Hematopoietic multipotent progenitor cell treated with erythropoietin and hydrocortisone succinate and interleukin-3 and kit ligand, for 8 days (in vitro differentiated cells): ENCODE measurements around the gene ACLY.
"Not testable (repeated sequence)": the region's sequence is repeated elsewhere in the genome, so short reads cannot be mapped to it uniquely, and the experiment has no call there.

Experiments used
- DNase-seq: peaks from one replicate; pipeline ENCODE4 v3.0.0-alpha.2; 2015

The ACLY gene

DNA sequence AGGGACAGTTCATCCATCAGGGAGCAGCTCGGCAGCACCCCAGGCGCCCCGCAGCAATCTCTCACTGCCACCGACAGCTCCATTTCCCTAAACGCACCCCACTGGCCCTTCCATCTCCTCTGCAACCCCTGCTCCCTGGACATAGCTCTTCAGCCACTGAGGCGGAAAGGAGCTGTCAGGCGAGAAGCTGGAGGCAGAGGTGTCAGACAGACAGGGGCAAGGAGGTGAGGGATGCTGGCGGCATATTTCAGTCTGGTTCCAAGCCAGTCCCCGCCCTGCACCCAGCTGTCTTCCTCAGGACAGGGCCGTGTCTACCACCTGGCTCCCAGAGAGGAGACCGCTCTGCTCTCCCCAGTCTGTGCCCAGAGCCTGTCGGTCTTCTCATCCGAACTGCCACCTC, 9.7 kb downstream of the ACLY start:
- no peak for DNase-seq

DNA sequence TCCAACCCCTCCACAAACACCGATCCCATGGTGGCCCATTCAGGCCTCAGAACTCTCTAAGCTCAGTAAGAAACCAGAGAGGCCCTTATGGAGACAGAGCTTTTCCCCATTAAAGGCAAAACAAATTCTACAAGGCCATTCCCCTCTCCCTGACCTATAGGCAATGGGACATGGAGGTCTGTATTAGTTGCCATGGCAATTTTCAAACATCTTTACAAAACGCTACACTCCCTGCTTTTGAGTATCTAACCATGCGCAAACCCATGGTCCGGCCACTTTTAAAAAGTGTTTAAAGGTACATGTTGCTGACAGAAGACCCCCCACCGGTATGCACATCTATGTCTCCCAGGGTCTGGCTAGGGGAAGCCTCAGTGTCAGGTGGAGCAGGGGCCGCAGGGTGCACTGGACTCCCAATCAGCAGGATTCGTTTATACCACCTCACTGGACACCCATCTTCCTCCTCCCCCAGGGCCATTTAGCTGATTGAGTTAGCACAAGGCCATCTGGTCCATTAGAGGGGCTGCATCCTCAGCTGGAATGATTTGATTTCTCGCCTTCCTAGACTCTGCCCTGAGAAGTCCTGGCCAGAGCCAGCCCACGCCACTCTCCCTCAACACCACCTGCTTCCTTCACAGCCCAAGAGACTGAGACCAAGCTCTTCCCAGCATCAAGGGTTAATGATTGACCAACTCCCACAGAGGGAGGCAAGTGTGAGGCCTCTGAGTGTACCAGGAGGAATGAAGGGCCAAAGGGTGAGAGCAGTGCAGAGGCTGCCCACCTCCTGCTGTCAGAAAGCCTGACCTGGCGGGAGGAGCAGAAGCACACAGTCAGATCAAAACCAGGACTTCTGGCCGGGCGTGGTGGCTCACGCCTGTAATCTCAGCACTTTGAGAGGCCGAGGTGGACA, 10.9 kb downstream of the ACLY start:
- DNase-seq: no peak

DNA sequence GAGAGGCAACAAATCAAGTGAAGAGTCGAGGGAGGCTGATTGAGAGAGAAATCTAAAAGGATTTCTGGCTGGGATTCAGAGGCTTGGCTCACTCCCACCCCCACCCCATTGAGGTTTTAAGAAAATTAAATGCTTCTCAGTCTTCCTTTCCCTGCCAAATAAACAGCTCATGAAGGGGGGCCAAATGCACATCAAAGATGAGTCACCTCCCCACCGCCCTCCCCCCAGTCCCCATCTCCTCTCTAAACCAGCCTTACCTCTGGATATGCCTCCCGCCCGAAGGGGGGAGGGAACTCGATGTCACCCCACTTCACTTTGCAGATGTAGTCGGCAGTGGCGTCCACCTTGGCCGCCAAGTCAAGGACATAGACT, 11.6 kb downstream of the ACLY start:
- DNase-seq: no peak

DNA sequence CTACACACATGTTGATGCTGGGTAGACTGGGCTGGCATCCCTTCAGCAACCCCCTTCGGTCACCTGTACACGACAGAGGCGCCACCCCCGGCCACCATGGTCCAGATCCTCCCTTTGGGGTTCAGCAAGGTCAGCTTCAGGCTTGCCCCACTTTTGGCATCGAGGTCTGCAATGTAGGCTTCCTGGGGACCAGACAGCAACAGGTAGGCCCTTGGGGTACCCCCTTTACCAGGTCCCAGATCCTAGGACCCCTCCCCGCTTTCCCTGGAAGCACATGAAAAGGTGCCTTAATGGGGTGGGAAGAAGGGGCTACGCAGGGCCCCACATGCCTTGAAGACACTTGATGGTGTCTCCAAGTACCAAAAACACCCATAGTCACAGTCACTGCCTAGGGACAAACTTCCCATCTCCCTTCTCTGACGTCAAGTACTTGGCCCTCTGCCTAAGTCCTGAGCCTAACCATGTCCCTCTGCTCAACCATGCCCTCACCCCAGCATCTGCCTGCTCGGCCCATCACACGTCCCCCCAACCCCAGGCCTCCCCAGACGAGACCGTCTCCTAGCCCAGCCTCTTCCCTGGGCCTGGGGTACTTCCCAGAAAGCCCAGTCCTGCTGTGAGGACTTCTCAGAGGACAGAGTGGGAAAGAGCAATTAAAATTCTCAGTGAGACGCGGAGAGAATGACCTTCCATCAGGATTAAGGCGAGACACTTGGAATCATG, 12.1 kb downstream of the ACLY start:
- no peak for DNase-seq

DNA sequence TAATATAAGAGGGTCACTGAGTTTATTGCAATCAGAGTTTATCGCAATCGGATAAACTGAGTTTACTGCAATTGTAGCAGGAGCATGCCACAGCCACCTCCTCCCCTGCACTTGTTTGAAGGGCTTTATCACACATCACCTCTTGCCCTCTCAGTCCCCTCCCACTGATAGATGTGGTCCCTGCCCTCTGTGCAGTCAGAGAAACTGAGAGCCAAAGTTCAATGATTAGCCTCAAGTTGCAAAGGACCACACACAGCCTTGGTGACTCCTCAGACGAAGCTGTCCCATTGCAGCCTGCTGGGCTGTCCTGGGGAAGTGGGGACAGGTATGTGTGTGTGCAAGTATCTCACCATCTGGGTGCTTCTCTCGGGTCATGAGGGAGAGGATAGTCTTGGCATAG, 13.6 kb downstream of the ACLY start:
- DNase-seq: no peak

DNA sequence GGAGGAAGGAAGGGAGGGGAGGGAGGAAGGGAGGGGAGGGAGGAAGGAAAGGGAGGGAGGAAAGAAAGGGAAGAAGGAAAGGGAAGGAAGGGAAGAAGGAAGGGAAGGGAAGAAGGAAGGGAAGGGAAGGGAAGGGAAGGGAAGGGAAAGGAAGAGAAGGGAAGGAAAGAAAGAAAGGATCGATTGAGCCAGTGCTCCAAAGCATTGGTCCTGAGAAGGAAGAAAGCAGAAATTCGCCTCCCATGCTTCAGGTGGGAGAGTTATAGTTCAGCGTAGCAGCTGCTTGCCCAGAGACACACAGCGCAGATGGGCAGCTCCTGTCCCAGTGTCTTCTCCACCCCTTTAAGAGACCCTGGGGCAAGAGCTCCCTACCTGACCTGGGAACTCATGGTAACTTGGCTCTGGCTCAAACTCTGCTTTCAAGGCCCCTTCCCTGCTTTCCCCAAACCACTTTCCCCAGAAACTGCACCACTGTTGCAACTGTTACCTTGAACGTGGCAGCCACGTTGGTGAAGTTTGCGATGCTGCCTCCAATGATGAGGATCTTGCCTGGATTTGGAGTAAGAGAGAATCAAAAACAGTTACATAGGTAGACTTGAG, 14.4 kb downstream of the ACLY start:
- no peak for DNase-seq

DNA sequence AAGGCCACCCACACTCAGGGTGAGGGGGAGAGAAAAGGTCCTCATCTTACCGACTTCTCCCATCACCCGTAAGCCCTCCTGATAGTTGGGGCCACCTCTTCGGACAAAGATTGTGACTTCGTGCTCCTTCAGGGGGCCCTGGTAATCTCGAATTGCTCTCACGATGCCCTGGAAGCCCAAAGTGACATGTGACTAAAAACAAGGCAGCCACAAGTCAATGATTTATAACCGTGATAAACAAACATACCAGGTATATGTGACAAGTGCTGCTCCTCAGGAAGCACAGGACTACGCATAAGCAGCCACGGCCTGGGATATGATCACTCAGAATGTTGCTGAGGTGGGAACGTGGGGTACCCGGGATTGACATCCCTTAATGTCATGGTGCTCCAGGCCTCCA, 17.1 kb downstream of the ACLY start:
- DNase-seq: no peak

DNA sequence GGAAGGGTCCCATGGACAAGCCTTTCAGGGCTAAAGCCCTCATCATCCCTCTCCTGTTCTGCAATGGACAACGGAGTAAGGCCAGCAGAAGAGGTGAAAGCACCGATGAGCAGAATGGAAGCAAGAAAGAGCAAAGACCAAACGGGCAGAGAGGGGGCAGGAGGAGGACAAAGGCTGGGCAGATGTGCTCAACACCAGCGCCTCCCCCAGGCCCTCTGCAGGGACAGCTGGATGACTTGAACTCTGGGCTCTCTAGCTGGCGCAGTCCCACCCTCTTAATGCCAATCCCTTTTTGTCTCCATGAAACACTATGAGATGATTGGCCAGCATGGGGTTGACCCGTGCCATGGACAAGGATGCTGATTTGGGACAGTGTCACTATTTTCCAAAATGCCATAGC, 22.0 kb downstream of the ACLY start:
- no peak for DNase-seq

DNA sequence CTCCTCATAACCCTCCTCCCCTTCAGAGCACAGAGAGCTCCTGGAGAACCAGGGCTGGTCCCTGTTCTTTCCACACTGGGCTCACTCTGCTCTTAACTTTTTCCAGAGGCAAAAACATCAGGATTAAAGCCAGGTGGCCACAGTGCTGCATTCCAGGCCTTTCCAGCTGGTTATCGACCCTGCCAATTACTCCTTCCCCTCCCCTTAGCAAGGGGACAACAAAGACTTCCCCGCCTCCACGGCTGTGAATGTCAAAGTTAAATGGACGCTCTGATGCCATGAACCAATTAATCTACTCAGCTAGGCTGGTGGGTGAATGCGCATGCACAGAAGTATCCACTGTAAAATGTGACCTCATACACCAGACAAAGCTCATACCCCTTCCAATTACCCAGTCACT, 23.1 kb downstream of the ACLY start:
- no peak for DNase-seq

DNA sequence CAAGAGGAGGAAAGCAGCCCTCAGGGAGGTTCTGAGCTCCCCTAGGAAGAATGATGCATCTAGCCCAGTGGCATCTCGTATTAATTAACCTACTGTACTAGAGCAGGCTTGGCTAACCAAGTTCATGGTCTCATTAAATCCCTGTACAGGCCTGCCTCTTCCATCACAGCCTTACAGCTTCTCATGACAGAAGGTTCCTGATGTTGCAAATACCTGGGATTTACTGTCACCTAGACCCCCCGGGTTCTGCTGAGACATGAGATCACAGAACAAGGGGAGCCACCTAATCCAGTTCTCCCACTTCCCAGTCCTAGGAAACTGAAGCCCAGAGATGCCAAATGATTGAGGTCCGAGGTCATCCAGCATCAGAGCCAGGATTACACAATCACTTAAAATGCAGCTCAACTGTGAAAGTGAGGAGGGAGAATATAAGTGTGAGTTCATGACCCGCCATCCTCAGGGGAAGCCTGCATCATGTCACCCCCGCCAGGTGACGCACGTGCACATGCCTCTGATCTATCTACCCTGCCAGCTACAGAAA, 23.9 kb downstream of the ACLY start:
- no peak for DNase-seq

DNA sequence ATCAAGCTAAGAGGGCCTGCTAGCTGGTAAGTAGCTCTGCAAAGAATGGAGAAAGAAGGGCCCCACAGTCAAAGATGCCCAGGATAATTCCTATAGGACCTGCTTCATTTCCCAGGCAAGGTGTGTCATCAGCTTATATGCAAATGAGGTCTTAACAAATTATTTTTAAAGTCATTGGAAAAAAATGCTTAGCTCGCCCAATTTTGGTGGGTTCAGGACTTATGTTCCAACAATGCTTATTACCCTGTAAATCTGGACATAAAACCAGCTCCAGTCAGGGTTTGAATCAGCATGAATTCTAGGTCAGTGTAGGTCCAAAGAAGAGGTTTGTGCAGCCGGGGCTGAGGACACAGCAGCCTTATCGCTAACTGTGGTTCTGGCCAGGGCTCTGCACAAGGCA, 25.4 kb downstream of the ACLY start:
- no peak for DNase-seq

DNA sequence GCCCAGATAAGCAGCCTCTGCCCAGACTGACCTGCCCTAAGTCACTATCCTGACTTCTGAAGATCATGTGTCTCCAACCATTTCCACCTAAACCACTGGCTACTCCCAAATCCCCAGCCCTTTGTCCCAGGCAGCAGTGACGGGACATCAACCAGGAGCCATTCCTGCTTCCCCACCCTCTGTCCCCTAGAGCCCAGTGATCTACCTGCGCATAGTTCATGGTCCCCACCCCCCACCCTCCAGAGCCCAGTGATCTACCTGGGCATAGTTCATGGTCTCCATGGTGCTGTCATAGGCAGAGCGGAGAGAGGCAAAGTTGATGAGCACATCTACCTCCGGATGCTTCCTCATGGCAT, 26.8 kb downstream of the ACLY start:
- no peak for DNase-seq

DNA sequence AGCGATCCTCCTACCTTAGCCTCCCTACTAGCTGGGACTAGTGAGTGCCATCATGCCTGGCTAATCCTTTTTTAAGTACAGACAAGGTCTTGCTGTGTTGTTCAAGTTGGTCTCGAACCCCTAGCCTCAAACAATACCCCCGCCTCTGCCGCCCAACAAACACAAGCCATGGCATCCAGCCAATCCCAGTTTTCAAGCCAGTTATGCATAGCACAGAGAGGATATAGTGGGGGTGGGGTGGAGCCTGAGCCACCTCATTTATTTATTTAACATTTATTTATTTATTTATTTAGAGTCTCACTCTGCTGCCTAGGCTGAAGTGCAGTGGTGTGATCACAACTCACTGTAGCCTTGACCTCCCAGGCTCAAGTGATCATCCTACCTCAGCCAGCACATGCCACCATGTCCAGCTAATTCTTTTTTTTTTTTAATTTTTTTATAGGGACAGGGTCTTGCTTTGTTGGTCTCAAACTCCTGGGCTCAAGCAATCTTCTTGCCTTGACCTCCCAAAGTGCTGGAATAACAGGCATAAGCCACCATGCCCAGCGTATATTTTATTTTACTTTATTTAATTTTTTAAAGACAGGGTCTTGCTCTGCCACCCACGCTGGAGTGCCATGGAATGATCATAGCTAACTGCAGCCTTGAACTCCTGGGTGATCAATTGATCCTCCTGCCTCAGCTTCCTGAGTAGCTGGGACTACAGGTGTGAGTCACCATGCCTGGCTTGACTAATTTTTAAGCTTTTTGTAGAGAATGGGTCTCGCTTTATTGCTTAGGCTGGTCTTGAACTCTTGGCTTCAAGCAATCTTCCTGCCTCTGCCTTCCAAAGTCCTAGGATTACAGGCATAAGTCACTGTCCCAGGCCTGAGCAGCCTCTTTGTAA, 27.4 kb downstream of the ACLY start:
- DNase-seq: no peak

DNA sequence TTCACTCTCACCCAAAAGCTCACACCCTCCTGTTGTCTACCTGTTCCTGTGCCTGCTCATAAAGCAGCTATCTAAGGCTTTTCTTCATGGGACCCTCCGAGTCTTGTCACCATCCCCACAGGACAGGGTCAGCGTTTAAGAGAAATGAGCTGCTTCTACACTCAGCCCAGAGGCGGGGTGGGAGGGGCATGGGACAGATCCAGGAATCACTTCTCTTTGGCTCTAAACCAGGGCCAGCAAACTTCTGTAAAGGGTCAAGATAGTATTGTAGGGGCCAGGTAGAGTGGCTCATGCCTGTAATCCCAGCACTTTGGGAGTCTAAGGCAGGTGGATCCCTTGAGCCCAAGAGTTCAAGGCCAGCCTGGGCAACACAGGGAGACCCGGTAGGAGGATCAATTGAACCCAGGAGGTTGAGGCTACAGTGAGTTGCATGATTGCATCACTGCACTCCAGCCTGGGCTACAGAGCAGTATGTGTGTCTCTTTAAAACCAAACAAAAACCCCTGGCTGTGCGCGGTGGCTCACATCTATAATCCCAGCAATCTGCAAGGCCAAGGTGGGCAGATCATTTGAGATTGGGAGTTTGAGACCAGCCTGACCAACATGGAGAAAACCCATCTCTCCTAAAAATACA, 30.3 kb downstream of the ACLY start:
- no peak for DNase-seq

DNA sequence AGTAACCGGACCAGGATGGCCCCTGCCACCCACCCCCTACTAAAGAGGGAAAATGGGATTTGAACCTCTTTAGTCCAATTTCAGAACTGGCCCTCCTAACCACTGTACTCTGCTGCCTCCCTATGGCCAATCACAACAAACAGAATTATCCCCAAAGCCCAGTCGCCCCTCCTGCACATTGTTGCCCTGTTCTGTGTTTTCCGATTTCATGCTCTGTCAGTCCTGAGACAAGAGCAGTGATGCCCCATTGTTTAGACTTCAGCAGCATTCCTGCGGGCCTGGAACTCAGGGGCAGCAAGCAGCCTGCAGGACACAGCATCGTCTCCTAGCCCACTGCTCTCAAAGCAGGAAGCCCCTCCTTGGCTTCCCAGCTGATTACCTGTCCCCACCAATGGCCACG, 33.0 kb downstream of the ACLY start:
- peak; percentile 21 for DNase-seq

DNA sequence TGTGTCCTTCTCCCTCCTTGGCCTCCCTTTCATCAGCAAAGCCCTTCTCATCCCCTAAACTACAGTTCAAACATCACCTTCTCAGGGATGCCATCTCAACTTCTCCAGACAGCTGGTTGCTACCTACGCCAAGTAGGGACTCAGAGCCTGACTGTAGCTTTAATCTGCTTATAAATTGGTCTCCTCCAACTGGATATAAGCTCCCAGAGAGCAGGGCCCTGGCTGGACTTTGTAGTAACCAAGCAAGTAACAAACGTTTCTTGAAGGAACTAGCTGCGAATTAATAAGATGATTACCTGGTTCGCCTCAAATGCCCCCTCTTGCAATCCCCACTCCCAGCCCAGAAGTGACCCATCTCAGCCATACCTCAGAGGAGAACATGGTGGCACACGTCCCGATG, 36.0 kb downstream of the ACLY start:
- DNase-seq: no peak

DNA sequence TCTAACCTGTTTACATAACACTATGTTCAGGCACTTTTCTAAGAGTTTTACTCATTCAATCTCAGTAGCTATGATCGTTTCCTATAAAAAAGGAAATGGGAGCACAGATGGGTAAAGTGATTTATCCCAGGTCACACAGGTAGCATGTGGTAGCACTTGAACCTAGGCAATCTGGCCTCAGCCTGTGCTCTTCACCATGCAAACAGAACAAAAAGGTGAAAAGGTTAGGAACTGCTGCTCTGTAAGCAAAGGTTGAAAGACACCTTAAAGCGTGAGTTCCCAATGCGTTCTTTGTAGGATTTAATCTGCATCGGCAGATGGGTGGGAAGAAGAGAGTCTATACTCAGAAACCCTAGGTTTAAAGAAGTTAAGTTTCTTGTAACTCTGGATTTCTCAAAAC, 38.6 kb downstream of the ACLY start:
- no peak for DNase-seq

DNA sequence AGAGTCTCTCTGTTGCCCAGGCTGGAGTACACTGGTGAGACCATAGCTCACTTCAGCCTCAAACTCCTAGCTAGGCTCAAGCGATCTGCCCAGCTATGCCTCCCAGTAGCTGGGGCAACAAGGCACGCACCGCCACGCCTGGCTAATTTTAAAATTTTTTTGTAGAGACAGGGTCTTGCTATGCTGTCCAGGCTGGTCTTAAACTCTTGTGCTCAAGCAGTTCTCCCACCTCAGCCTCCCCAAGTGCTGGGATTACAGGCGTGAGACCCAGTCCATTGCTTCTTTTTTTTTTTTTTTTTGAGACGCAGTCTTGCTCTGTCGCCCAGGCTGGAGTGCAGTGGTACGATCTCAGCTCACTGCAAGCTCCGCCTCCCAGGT, 44.5 kb downstream of the ACLY start:
- not testable (repeated sequence) for DNase-seq

DNA sequence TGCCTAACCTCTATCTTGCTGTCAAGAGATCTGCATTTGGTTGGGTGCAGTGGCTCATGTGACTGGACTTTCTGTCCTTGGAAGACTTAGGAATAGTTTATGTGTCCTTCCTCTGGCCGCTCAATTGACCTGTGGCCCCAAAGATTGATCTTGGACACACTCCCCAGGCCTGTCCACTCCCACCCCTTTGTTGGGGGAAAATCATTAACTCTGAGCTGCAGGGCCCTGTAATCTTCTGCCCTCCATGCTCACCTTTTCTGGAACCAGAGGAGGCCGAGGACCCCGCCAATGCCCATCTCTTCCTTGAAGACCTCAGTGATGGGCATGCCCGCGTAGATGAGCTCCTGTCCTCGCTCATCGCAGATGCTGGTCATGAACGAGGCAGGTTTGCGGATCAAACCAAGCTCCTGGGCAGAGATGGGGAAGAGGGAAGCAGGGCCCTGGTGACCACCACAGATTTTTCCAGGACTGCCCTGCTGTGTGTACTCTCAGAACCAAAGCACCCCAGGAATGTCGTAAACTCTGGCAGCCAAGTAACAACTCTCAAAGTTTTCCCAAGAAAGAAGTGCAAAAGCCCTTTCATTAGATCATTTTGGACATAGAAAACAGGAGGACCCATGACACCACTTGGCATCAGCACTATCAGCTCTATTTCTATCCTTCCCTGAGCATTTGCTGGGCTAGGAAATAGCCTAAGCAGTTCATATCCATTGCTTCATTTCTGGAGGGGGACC, 45.0 kb downstream of the ACLY start:
- DNase-seq: no peak

DNA sequence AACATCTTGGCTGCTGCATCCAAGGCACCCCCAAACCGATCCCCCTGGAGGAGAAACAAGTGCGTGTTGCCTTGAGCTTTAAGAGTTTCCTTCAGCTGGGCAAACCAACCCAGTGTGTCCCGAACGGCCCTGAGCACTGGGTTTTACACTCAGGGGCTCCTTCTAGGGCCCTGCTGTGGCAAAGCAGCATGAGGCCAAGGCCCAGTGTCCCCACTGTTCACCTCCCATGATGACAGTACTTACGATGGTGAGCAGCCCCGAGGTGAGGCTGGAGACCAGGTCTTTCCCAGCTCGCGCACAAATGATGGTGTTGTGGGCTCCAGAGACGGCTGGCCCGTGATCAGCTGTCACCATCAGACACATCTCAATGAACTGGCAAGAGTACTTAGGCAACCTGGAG, 47.0 kb downstream of the ACLY start:
- no peak for DNase-seq

DNA sequence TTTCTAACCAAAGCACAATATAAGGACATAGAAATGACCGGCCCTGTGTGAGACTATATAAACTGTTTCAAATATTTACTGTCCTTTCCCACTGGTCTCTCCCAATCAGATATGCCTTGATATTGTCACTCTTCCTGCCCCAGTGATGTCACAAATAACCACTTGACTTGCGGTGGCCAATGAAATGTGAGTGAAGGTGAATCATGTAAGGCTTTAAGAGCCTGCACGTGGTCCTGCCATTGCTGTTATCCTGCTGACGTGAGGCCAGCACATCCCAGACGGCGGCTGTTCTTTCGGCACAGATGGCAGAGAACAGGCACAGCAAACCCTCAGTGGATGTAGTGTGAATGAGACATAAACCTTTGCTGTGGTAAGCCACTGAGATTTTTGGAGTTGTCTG, 48.1 kb downstream of the ACLY start:
- DNase-seq: no peak

DNA sequence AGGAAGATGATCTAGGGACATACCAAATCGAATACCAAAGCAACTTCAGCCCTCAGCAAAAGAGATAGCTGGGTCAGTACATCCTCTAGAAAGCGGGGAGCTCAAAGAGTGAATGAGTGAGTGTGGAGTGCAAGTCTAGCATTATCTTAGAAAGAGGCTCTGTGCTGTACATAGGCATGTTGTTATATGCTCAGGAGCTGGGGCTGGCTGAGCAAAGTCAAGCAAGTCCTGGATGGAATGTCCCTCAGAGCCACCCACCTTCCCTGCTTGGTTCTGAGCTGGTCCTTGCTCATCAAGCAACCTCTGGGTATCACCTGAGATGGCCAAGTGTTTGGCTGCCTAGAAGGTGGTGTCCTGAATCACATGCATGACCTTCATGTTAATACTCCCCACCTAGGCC, 48.7 kb downstream of the ACLY start:
- no peak for DNase-seq
